ENCODE measurements around the gene ZNF598.
"Not testable (repeated sequence)": the region's sequence is repeated elsewhere in the genome, so short reads cannot be mapped to it uniquely, and the experiment has no call there.

GRCh38 chr16:1958143-1958491 is 51.5 kb downstream of the ZNF598 start:
- not testable (repeated sequence) for TF ChIP-seq POLR2AphosphoS5 (IDR thresholded peaks at IDR 0.05; ENCODE audit: low read depth, low read length); SIN3A (IDR thresholded peaks at IDR 0.05; ENCODE audit: borderline replicate concordance, insufficient read depth, low read depth, low read length)
- TF ChIP-seq, protein P1, sequence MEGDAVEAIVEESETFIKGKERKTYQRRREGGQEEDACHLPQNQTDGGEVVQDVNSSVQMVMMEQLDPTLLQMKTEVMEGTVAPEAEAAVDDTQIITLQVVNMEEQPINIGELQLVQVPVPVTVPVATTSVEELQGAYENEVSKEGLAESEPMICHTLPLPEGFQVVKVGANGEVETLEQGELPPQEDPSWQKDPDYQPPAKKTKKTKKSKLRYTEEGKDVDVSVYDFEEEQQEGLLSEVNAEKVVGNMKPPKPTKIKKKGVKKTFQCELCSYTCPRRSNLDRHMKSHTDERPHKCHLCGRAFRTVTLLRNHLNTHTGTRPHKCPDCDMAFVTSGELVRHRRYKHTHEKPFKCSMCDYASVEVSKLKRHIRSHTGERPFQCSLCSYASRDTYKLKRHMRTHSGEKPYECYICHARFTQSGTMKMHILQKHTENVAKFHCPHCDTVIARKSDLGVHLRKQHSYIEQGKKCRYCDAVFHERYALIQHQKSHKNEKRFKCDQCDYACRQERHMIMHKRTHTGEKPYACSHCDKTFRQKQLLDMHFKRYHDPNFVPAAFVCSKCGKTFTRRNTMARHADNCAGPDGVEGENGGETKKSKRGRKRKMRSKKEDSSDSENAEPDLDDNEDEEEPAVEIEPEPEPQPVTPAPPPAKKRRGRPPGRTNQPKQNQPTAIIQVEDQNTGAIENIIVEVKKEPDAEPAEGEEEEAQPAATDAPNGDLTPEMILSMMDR (IDR thresholded peaks at IDR 0.05): not testable (repeated sequence)
- TF ChIP-seq, protein P2, sequence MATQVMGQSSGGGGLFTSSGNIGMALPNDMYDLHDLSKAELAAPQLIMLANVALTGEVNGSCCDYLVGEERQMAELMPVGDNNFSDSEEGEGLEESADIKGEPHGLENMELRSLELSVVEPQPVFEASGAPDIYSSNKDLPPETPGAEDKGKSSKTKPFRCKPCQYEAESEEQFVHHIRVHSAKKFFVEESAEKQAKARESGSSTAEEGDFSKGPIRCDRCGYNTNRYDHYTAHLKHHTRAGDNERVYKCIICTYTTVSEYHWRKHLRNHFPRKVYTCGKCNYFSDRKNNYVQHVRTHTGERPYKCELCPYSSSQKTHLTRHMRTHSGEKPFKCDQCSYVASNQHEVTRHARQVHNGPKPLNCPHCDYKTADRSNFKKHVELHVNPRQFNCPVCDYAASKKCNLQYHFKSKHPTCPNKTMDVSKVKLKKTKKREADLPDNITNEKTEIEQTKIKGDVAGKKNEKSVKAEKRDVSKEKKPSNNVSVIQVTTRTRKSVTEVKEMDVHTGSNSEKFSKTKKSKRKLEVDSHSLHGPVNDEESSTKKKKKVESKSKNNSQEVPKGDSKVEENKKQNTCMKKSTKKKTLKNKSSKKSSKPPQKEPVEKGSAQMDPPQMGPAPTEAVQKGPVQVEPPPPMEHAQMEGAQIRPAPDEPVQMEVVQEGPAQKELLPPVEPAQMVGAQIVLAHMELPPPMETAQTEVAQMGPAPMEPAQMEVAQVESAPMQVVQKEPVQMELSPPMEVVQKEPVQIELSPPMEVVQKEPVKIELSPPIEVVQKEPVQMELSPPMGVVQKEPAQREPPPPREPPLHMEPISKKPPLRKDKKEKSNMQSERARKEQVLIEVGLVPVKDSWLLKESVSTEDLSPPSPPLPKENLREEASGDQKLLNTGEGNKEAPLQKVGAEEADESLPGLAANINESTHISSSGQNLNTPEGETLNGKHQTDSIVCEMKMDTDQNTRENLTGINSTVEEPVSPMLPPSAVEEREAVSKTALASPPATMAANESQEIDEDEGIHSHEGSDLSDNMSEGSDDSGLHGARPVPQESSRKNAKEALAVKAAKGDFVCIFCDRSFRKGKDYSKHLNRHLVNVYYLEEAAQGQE (IDR thresholded peaks at IDR 0.05; ENCODE audit: insufficient read depth in 1 of 2, low read depth in 2 of 2, low read length in 1 of 2): not testable (repeated sequence)
